ENCODE measurements around the gene GPR68. TPM values are rescaled to one million over a fixed set of nuclear protein-coding genes. Genes with fewer than 3 reads are reported as not detected.
"Not testable (repeated sequence)": the region's sequence is repeated elsewhere in the genome, so short reads cannot be mapped to it uniquely, and the experiment has no call there.

The GPR68 gene
- total RNA-seq, 2 donors from 2014 or later: 0.55 to 1.4 TPM

GRCh38 chr14:91246051-91246852 is 1.7 kb upstream of the GPR68 start:
- DNase-seq (ENCODE audit: low spot score): no peak
- H3K4me1 ChIP-seq: peaks cover 0 to 32% of the 10 kb centered on the region in 2 donors
- TF ChIP-seq CTCF (IDR thresholded peaks at IDR 0.05): no peak

GRCh38 chr14:91245616-91246015 is 1.1 kb upstream of the GPR68 start:
- not testable (repeated sequence) for H3K36me3 ChIP-seq; H3K4me3 ChIP-seq; H3K27me3 ChIP-seq; H3K27ac ChIP-seq; H3K9me3 ChIP-seq; DNase-seq (ENCODE audit: low spot score)
- H3K4me1 ChIP-seq: peaks cover 0 to 32% of the 10 kb centered on the region in 2 donors

More at GRCh38 chr14:91246051-91246852, 1.7 kb upstream of the GPR68 start:
- no peaks in the 10 kb centered on the region for H3K27me3 ChIP-seq
- no peaks in the 10 kb centered on the region for H3K36me3 ChIP-seq
- H3K9me3 ChIP-seq: no peaks in the 10 kb centered on the region
- no peak overlapping the region for H3K27ac ChIP-seq
- H3K4me3 ChIP-seq: no peak overlapping the region

DNA sequence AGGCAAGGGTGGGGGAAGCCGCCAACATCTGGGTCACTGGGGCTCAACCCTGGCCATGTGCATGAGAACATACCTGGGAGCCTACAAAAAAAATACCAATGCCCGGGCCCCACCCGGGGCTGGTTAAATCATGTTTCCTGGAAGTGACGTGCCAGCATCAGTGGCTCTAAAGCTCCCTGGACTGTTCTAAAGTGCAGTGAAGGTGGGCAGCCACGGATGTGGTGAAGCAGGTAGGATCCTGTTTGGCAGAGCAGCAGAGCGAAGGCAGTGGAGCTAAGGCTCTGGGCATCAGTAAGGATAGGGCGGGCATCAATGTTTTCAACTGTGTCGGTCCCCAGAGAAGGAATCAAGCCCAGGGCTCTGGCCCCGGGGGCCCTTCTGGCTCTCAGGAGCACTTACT is 525 bp upstream of the GPR68 start:
- H3K4me3 ChIP-seq: no peak overlapping the region
- peak overlapping the region in 1 of 2 donors; percentile 19 for H3K27ac ChIP-seq
- H3K9me3 ChIP-seq: no peaks in the 10 kb centered on the region
- no peak for TF ChIP-seq CTCF (IDR thresholded peaks at IDR 0.05)
- no peaks in the 10 kb centered on the region for H3K27me3 ChIP-seq
- H3K4me1 ChIP-seq: peaks cover 0 to 26% of the 10 kb centered on the region in 2 donors
- no peaks in the 10 kb centered on the region for H3K36me3 ChIP-seq
- no peak for DNase-seq (ENCODE audit: low spot score)

DNA sequence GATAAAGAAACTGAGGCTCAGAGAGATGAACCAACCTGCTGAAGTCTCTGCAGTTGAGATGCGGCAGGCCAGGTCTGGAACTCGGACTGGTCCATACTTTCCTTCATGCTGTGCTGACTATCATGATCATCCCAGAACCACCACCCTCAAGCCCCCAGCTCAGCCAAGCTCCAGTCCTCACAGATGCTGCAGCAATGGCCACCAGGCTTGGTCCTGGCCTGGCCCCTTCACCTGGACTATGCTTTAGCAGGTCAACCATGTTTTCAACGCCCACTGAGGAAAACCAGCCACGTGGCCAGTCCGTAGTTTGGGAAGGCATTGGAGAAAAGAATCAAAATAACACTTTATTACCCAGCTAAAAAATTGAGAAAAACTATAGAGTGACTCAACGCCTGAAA is 1.4 kb downstream of the GPR68 start:
- no peak overlapping the region for H3K4me3 ChIP-seq
- H3K9me3 ChIP-seq: no peaks in the 10 kb centered on the region
- no peak for DNase-seq (ENCODE audit: low spot score)
- no peaks in the 10 kb centered on the region for H3K27me3 ChIP-seq
- no peak overlapping the region for H3K27ac ChIP-seq
- peaks cover 0 to 26% of the 10 kb centered on the region in 2 donors for H3K4me1 ChIP-seq
- H3K36me3 ChIP-seq: no peaks in the 10 kb centered on the region
- no peak for TF ChIP-seq CTCF (IDR thresholded peaks at IDR 0.05)

- H3K4me1 ChIP-seq: peaks cover 0 to 26% of the 10 kb centered on the region in 2 donors
- TF ChIP-seq CTCF (IDR thresholded peaks at IDR 0.05): no peak
- no peaks in the 10 kb centered on the region for H3K36me3 ChIP-seq
- no peaks in the 10 kb centered on the region for H3K27me3 ChIP-seq
- no peak overlapping the region for H3K27ac ChIP-seq
- no peak overlapping the region for H3K4me3 ChIP-seq
- DNase-seq (ENCODE audit: low spot score): no peak
- H3K9me3 ChIP-seq: no peaks in the 10 kb centered on the region
These were observed 1.9 kb downstream of the GPR68 start for GRCh38 chr14:91242635-91243034.

DNA sequence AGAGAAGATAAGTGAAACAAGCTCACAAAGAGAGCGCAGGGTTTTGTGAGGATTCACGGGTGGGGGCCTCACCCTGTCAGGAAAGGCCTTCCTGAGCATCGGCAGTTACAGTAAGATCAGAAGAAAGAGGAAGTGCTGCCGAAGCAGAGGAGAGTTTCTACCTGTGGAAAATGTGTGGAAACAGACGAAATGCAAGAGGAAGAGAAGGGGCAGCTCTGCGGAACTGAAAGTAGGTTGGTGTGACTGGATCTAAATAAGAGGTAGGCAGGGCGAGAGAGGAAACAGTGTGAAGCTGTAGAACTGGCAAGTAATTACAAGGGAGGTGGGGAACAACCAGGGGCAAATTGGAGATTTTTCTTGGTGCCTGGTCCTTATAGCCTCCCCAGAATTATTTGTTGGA is 2.6 kb downstream of the GPR68 start:
- no peak for TF ChIP-seq CTCF (IDR thresholded peaks at IDR 0.05)
- Histone ChIP-seq H3K27me3 (no peaks in the 10 kb centered on the region), H3K4me3 (no peak overlapping the region), H3K27ac (no peak overlapping the region), H3K36me3 (no peaks in the 10 kb centered on the region), H3K9me3 (no peaks in the 10 kb centered on the region), H3K4me1 (peaks cover 0 to 26% of the 10 kb centered on the region in 2 donors)
- no peak for DNase-seq (ENCODE audit: low spot score)
